Lung (tissue), 12 donors: ENCODE data around the gene S100PBP. TPM values are rescaled to one million over a fixed set of nuclear protein-coding genes. Genes with fewer than 3 reads are reported as not detected.

Source experiments
- ATAC-seq: fragments of 200-7000 bp; cut with Tn5 transposase; one replicate; pipeline ENCODE4 v1.9.1; 2020; ENCODE audit warnings: moderate number of reproducible peaks; ENCODE audit not compliant: insufficient read depth, low FRiP score
- DNase-seq, 3 donors: peaks; one replicate each; pipeline ENCODE4 v3.0.0-alpha.2; 2013 to 2017
- H3K27ac ChIP-seq, 2 donors: one replicate each; pipeline ENCODE4 v1.5.1; 2013; ENCODE audit warnings: mild to moderate bottlenecking in 2 of 2, moderate library complexity in 2 of 2, control low read depth in 1 of 2, inconsistent platforms in 1 of 2, low read depth in 1 of 2, low read length in 1 of 2
- H3K27me3 ChIP-seq, 3 donors: one replicate each; pipeline ENCODE4 v1.5.1; 2013; ENCODE audit warnings: low read length in 2 of 3; ENCODE audit not compliant: control insufficient read depth in 3 of 3, insufficient read depth in 3 of 3
- H3K36me3 ChIP-seq, 4 donors: one replicate each; pipeline ENCODE4 v1.5.1; 2013; ENCODE audit warnings: low read length in 4 of 4, mild to moderate bottlenecking in 1 of 4, moderate library complexity in 1 of 4; ENCODE audit not compliant: control insufficient read depth in 4 of 4, insufficient read depth in 4 of 4
- H3K4me1 ChIP-seq, 5 donors: one replicate each; pipeline ENCODE4 v1.5.1; 2013; ENCODE audit warnings: low read length in 5 of 5, mild to moderate bottlenecking in 2 of 5, moderate library complexity in 1 of 5; ENCODE audit not compliant: control insufficient read depth in 5 of 5, insufficient read depth in 5 of 5
- H3K4me3 ChIP-seq: one replicate; pipeline ENCODE4 v1.5.1; 2013; ENCODE audit warnings: mild to moderate bottlenecking, control low read depth, moderate library complexity
- H3K9ac ChIP-seq, 2 donors: one replicate each; pipeline ENCODE4 v1.5.1; 2013; ENCODE audit warnings: low read length in 2 of 2, control low read depth in 1 of 2; ENCODE audit not compliant: insufficient read depth in 1 of 2
- H3K9me3 ChIP-seq, 4 donors: one replicate each; pipeline ENCODE4 v1.5.1; 2013; ENCODE audit warnings: low read length in 3 of 4, mild to moderate bottlenecking in 1 of 4, moderate library complexity in 1 of 4; ENCODE audit not compliant: control insufficient read depth in 4 of 4, insufficient read depth in 3 of 4
- CTCF ChIP-seq: IDR thresholded peaks from 2 replicates; pipeline ENCODE4 v1.5.1; 2012; ENCODE audit warnings: mild to moderate bottlenecking; ENCODE audit errors: control extremely low read depth, extremely low read depth
- WGBS, 2 donors: extraction: QIAGEN DNeasy Blood & Tissue Kit; methylation state at CpG; one replicate each; pipeline ENCODE4 v1.1.7; 2013; 5-methylcytosine and 5-hydroxymethylcytosine counted together
- polyA plus RNA-seq, 2 donors: library from polyadenylated mRNA; stranded (reverse); fragments of 200-250 nt; gene quantifications; one replicate each; pipeline ENCODE4 v1.2.1, GENCODE V29; 2013
- total RNA-seq, 2 donors: library from RNA; depleted of rRNA in 1 of 2; stranded (reverse); fragments of >200 nt in 1 of 2; gene quantifications; one replicate each; pipeline ENCODE4 v1.2.1, GENCODE V29; 2014 to 2021
- donor health status: control.
- donor health status: control.
- donor health status: Bipolar disorder and iron deficiency.
- donor health status: healthy.
- donor health status: DM: yes; HTN: yes; CAD: no.

Gene S100PBP
- total and polyA plus RNA-seq, 4 donors: 7.4 to 56.6 (median 20.9) TPM

DNA sequence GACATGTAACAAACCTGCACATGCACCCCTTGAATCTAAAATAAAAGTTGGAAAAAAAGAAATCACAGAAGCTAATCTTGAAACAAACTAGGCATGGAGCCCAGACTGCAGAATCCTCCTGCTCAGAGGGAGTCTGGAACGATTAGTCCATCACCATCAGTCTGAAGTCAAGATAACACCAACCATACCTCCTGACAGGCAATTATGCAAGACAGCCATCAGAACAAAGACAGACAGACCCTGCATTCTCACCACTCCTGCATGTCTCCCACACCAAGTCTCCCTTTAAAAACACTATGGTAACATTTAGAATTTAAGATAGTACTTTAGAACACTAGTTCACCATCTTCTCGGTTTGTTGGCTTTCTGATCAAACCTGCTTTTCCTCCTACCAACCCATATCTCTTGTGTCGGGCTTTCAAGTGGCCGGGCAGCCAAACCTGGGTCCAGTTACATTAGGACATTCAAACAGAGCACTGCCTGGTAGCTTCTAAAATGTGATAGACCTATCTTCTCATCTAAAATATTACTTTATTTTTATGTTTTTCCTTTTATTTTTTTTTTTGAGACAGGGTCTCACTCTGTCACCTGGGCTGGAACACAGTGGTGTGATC, 10.4 kb upstream of the S100PBP start:
- Histone ChIP-seq H3K27ac (no peak overlapping the region), H3K4me3 (no peak overlapping the region), H3K9ac (no peak overlapping the region), H3K27me3 (no peaks in the 10 kb centered on the region), H3K36me3 (peaks cover 12 to 31% (median 24%) of the 10 kb centered on the region in 4 donors), H3K9me3 (no peaks in the 10 kb centered on the region), H3K4me1 (peaks cover 0 to 3% (median 0%) of the 10 kb centered on the region in 5 donors)
- whole genome bisulfite sequencing, 2 donors: 61 to 87% methylated on average over 4 of the region's 4 CpGs
- no peak for TF ChIP-seq CTCF
- ATAC-seq (no peak), DNase-seq (peak in 1 of 3 donors; percentile 19)

DNA sequence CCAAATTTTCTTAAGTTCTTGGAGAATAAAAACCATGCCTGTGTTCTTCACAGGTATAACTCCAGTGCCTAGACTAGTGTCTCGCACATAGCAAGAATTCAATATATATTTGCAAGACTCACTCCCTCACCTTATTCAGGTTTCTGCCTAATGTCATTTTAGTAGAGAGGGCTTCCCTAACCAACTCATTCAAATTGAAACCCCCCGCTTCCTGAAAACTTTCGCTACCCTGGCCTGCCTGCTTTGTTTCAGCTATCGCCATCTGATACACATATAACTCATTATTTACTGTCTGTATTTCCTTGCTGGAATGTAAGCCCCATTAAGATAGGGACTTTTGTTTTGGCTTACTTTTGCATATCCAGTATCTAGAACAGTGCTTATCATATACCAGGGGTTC, 8.9 kb upstream of the S100PBP start:
- Histone ChIP-seq H3K36me3 (peaks cover 6 to 25% (median 17%) of the 10 kb centered on the region in 4 donors), H3K9me3 (no peaks in the 10 kb centered on the region), H3K27me3 (no peaks in the 10 kb centered on the region), H3K9ac (no peak overlapping the region), H3K4me3 (no peak overlapping the region), H3K27ac (no peak overlapping the region), H3K4me1 (peaks cover 0 to 3% (median 0%) of the 10 kb centered on the region in 5 donors)
- DNase-seq: no peak
- no peak for TF ChIP-seq CTCF
- no peak for ATAC-seq
- WGBS, 2 donors: 95 to 97% methylated on average over 4 of the region's 4 CpGs

DNA sequence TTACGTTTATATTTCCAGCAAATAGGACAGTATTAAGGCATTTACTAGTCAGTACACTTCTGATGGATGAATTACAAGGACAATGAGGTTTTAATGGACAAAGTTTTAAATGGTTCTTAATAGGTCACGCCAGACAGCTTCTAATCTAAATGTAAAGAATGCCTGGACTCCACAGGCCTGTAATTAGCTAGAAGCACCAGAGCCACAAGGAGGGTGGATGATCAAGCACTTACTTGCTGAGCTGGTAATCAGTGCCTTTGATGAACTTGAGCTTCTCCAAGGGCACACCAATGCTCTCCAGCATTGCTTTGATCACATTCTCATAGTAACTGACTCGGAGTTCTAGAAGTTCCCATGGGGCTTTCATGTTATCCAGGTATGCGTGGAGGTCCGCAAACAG, 7.1 kb upstream of the S100PBP start:
- no peak overlapping the region for H3K9ac ChIP-seq
- no peak overlapping the region for H3K4me3 ChIP-seq
- WGBS, 2 donors: 92 to 95% methylated on average over 5 of the region's 5 CpGs
- no peak overlapping the region for H3K27ac ChIP-seq
- H3K27me3 ChIP-seq: no peaks in the 10 kb centered on the region
- no peaks in the 10 kb centered on the region for H3K9me3 ChIP-seq
- no peak for DNase-seq
- H3K4me1 ChIP-seq: peaks cover 0 to 5% (median 4%) of the 10 kb centered on the region in 5 donors
- TF ChIP-seq CTCF: no peak
- ATAC-seq: no peak
- peaks cover 6 to 23% (median 16%) of the 10 kb centered on the region in 4 donors for H3K36me3 ChIP-seq

- H3K9me3 ChIP-seq: no peaks in the 10 kb centered on the region
- H3K36me3 ChIP-seq: peaks cover 4 to 19% (median 14%) of the 10 kb centered on the region in 4 donors
- H3K4me1 ChIP-seq: peaks cover 0 to 13% (median 5%) of the 10 kb centered on the region in 5 donors
- no peak overlapping the region for H3K9ac ChIP-seq
- DNase-seq (no peak), ATAC-seq (no peak)
- no peak for TF ChIP-seq CTCF
- H3K4me3 ChIP-seq: no peak overlapping the region
- no peak overlapping the region for H3K27ac ChIP-seq
- H3K27me3 ChIP-seq: no peaks in the 10 kb centered on the region
- WGBS, 2 donors: 87 to 92% methylated on average over 9 of the region's 9 CpGs
Measured at GRCh38 chr1:32811265-32811664, 6.2 kb upstream of the S100PBP start.
